Stimulated activated CD8-positive, alpha-beta memory T cell treated with anti-CD3 and anti-CD28 coated beads, Interleukin-4, amount 100 ng/mL, for 48 hours (primary cell): ENCODE results near the gene ABO.
"Not testable (repeated sequence)": the region's sequence is repeated elsewhere in the genome, so short reads cannot be mapped to it uniquely, and the experiment has no call there.

Experiments
- DNase-seq: peaks from one replicate; pipeline ENCODE4 v3.0.0-alpha.2; 2020

ABO gene

GRCh38 chr9:133261753-133262120, 13.3 kb downstream of the ABO start:
- DNase-seq = no peak

- DNase-seq = no peak
These were observed 13.8 kb downstream of the ABO start for GRCh38 chr9:133261103-133261752.

GRCh38 chr9:133260334-133261102, 14.5 kb downstream of the ABO start:
- DNase-seq = no peak

GRCh38 chr9:133258061-133259015, 16.7 kb downstream of the ABO start:
- DNase-seq = no peak

- DNase-seq = no peak
These were observed 17.5 kb downstream of the ABO start for GRCh38 chr9:133257465-133257956.

- DNase-seq = no peak
These were observed 18.3 kb downstream of the ABO start for GRCh38 chr9:133256686-133257091.

GRCh38 chr9:133256136-133256461, 18.9 kb downstream of the ABO start:
- no peak for DNase-seq

GRCh38 chr9:133255371-133256135, 19.4 kb downstream of the ABO start:
- no peak for DNase-seq

- DNase-seq = no peak
These were observed 20.5 kb downstream of the ABO start for GRCh38 chr9:133254471-133254870.

GRCh38 chr9:133253268-133253667, 21.7 kb downstream of the ABO start:
- DNase-seq = no peak

GRCh38 chr9:133252301-133253020, 22.5 kb downstream of the ABO start:
- DNase-seq = no peak

- DNase-seq = no peak
These were observed 23.2 kb downstream of the ABO start for GRCh38 chr9:133251773-133252172.

GRCh38 chr9:133251221-133251620, 23.8 kb downstream of the ABO start:
- not testable (repeated sequence) for DNase-seq

GRCh38 chr9:133250741-133251170, 24.2 kb downstream of the ABO start:
- DNase-seq = no peak

GRCh38 chr9:133249337-133249736, 25.7 kb downstream of the ABO start:
- no peak for DNase-seq

- no peak for DNase-seq
These were observed 26.2 kb downstream of the ABO start for GRCh38 chr9:133248726-133249295.

GRCh38 chr9:133247632-133248031, 27.4 kb downstream of the ABO start:
- no peak for DNase-seq

- DNase-seq = no peak
These were observed 28.0 kb downstream of the ABO start for GRCh38 chr9:133246991-133247390.

GRCh38 chr9:133246562-133246961, 28.4 kb downstream of the ABO start:
- DNase-seq = no peak

GRCh38 chr9:133242991-133243390, 32.0 kb downstream of the ABO start:
- no peak for DNase-seq

- no peak for DNase-seq
These were observed 32.8 kb downstream of the ABO start for GRCh38 chr9:133242241-133242640.
